GM21367 (cell line): ENCODE measurements around the gene MTR.

Experiments used
- ATAC-seq: cut with Tn5 transposase; IDR thresholded peaks from one replicate; pipeline ENCODE4 v1.9.1; 2021; ENCODE audit not compliant: unreplicated experiment

MTR gene

GRCh38 chr1:236862219-236862591, 67.1 kb downstream of the MTR start:
- ATAC-seq = no peak

- no peak for ATAC-seq
Measured at GRCh38 chr1:236862615-236863211, 67.6 kb downstream of the MTR start.

- ATAC-seq = no peak
Measured at GRCh38 chr1:236864211-236864610, 69.1 kb downstream of the MTR start.

- ATAC-seq = no peak
Measured at GRCh38 chr1:236864996-236865817, 70.1 kb downstream of the MTR start.

GRCh38 chr1:236865818-236866155, 70.7 kb downstream of the MTR start:
- no peak for ATAC-seq

GRCh38 chr1:236868625-236869467, 73.8 kb downstream of the MTR start:
- peak; percentile 58 for ATAC-seq

GRCh38 chr1:236869911-236870310, 74.8 kb downstream of the MTR start:
- ATAC-seq = no peak

GRCh38 chr1:236870721-236871120, 75.6 kb downstream of the MTR start:
- peak; percentile 67 for ATAC-seq

- ATAC-seq = no peak
Measured at GRCh38 chr1:236872075-236872666, 77.1 kb downstream of the MTR start.

- ATAC-seq = no peak
Measured at GRCh38 chr1:236875975-236876374, 80.9 kb downstream of the MTR start.

- no peak for ATAC-seq
Measured at GRCh38 chr1:236877661-236878060, 82.6 kb downstream of the MTR start.

- ATAC-seq = no peak
Measured at GRCh38 chr1:236880209-236880608, 85.1 kb downstream of the MTR start.

GRCh38 chr1:236882678-236883077, 87.6 kb downstream of the MTR start:
- no peak for ATAC-seq

GRCh38 chr1:236886199-236886598, 91.1 kb downstream of the MTR start:
- no peak for ATAC-seq

- ATAC-seq = no peak
Measured at GRCh38 chr1:236887081-236887480, 92.0 kb downstream of the MTR start.

GRCh38 chr1:236888126-236888525, 93.0 kb downstream of the MTR start:
- ATAC-seq = no peak

- ATAC-seq = no peak
Measured at GRCh38 chr1:236888903-236889302, 93.8 kb downstream of the MTR start.

- ATAC-seq = no peak
Measured at GRCh38 chr1:236890152-236891056, 95.3 kb downstream of the MTR start.

GRCh38 chr1:236893626-236894545, 98.8 kb downstream of the MTR start:
- ATAC-seq = no peak
